ENCODE results near the gene EPB41L2.
"Not testable (repeated sequence)": the region's sequence is repeated elsewhere in the genome, so short reads cannot be mapped to it uniquely, and the experiment has no call there.

EPB41L2 gene

DNA sequence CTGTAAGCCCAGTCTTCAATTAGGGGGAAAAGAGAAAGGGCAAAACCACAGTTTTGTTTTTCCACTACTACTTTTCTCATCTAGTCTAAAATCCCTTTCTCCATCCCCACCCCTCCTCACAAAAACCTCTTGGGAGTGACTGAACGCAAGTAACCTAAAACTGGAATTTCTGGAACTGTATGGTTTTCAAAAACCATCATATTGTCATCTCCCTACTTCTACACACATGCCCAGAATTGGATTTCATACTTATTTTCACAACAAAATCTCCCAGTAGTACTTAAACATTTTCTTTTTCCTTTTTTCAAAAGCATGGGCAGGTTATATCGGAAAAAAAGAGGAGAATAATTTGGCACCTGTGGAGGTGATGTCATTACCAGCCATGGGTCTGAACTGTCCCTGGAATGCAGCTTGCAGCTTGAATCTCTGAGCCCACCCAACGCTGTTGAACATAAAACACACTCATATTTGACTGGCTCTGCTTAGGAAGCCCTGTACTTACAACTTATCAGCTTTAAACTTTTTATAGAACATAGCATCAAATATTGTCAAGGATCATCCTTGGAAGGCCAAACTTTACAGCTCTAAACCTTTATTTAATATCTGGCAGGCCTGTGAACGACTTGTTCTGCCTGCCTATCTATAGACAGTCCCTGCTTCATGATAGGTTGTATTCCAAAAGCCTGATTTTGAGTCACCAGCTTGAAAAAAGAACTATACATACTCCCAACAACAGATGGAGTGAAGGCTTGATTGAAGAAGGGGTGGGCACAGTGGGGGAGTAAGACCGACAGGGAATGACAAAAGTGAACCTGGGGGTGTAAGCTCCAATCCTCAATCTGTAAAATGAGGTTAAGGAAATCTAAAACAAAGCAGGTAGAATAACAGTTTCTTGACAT lies 59.3 kb downstream of the EPB41L2 start:
- DNase-seq (ENCODE audit: low spot score), result no peak

DNA sequence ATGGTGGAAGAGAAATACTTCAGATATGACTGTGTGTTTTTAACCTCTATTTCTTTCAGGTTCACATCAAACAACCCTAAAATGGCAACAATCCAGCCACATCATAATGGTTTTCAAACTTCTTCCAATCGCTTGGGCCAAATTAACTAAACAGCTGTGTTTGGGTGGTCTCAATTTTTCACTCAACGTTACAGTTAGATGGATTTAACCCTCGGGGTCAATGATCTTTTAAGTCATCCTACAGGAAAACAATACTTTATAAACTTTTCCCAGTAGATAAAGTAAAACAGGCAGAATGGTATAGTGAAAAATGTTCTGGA lies 60.4 kb downstream of the EPB41L2 start:
- no peak for DNase-seq (ENCODE audit: low spot score)

DNA sequence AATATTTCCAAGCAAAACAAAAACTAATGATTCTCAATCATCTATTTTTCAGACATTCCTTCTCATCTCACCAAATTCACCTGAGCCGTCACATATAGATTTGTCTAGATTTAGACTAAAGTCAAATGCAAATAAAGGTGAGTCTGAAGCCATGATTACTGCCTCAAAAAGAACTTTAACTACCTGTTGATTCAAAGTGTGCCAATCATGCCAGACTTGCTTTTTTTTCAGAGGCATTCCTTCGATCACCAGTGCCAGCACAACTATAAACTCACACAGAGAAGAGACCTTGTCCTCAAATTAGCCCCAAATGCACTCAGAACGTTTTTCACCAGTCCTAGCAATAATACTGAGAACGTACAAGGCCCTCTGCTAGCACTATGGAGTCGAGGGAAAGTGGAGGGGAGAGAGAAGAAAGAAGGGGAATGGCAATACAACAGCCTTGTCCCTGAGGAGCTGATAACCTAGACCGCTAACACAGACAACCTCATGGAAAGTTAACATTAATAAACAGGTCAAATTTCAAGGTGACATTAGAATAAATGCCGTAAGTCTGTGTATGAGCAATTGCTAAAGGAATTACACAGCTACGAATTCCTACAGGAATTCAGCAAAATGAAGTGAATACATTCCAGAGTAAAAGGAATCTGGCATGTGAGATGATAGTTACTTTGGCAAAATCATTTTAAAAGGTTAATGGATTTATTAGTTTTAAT lies 60.9 kb downstream of the EPB41L2 start:
- DNase-seq (ENCODE audit: low spot score), result no peak

DNA sequence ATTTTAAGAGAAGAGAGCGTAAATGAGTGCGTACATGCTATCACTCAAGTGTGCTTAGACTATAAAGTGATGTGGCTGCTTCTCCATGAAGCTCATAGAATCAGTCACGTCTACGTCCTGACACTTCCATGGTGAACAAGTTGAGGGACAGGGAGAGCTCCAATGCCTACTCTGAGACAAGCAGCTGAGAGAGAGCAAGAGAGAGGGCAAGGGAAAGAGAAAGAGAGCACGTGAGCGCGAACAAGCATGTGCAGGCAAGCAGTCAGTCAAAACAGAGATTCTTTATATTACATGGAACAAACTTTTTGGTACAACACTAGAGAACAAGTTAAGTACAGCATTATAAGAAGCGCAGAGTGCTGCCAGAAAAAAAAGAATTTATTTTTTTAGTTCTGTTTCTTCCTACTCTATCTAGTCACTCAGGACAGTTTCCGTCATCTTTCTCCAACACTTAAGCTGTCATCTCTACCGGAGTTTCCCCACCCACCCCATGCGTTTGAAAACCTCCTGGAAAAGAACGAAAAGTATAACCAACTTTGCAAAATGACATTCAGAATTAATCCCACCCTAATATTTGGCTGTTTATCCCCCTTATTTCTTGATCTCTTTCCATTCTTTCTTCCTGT lies 61.8 kb downstream of the EPB41L2 start:
- DNase-seq (ENCODE audit: low spot score), result no peak

DNA sequence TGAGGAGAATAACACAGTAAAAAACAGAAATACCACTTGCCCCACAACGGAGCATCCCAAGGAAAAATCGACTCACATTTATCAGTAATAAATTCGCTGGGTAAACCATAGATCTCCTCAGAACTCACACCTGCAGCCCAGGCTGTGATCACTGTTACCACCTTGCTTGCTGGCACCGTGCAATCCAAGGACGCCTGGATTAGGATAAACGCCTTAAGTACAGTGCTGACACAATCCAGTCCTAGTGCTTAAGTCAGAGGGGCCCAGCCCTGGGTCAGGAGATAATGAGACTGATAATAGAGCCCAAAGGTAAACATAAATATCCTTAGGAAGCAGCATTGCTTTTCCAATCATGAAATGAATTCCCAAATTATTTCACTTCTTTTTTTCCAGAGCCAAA lies 62.5 kb downstream of the EPB41L2 start:
- no peak for DNase-seq (ENCODE audit: low spot score)

DNA sequence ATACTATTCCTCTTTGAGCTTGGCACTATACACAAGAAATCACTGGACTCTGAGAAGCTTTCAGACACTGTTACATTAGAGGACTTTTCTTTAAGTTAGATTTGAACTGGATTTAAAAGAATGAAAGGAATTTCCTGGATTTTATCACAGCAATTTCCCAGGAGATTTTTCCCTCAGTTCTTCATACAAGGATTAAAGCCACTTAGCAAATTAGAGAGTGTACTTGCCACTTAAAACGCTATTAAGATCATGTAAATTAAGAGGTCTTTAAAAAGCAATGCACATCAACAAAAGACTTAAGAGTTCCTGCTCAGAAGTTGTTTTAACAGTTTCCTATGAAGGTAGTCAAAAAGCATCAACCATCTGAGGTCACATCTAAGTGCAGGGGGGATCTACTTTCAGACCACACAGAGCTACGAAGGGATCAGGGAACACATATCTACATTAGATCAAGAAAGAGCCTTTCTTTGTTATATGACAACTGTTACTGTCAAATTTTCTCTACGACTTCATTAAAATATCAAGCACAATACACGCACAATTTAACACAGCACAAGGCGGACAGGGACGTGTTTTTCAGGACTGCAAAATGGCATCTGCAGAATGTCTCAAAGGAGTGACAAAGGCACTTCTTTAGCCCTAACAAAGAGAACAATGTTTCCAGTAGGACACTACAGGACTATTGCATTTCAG lies 65.8 kb downstream of the EPB41L2 start:
- DNase-seq (ENCODE audit: low spot score), result peak; percentile 29

DNA sequence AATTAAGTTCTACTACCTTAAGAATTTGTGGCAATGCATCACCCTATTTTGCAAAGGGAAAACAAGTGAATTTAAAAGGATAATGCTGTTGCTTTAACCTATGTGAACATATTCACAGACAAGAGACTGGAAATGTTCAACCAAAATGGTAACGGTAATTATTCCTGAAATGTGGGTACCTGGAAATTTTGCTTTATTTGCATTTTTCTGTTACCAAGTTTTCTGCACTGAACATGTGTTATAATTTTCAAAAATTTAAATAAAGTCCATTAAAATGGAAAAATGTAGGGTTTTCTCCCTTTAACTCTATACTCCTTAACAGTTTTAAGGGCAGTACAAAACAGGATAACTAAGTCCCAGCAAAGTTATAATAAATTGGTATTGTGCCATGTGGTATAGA lies 66.4 kb downstream of the EPB41L2 start:
- DNase-seq (ENCODE audit: low spot score), result no peak

DNA sequence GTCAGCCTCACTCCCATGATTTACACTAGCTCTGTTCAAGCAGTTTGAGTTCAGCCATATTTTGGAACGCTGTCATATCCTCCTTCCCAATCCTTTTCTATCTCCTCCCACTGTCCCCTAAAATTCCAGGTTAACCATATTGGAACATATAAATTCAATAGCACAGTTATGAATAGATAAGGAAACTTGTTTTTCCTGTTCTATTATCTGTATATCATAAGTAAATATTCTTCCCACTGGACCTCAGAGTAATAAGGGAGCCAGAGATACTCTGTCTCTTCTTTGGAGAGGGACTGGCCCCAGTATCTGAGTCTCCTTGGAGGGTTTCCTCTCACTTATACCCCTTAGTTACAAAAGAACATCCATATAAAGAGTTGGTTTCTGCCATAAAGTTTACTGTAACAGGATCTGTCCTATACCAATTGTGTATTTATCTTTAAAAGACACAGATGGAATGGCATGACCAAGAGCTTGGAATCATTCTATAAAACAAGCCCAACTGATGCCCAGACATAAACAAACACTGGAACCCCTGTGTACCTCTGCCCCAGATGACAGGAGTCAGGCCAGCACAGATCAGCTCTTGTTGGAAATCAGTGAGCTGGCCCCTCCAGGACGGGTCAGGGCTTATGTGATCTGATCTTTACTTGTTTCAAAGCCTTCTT lies 67.1 kb downstream of the EPB41L2 start:
- DNase-seq (ENCODE audit: low spot score), result no peak

DNA sequence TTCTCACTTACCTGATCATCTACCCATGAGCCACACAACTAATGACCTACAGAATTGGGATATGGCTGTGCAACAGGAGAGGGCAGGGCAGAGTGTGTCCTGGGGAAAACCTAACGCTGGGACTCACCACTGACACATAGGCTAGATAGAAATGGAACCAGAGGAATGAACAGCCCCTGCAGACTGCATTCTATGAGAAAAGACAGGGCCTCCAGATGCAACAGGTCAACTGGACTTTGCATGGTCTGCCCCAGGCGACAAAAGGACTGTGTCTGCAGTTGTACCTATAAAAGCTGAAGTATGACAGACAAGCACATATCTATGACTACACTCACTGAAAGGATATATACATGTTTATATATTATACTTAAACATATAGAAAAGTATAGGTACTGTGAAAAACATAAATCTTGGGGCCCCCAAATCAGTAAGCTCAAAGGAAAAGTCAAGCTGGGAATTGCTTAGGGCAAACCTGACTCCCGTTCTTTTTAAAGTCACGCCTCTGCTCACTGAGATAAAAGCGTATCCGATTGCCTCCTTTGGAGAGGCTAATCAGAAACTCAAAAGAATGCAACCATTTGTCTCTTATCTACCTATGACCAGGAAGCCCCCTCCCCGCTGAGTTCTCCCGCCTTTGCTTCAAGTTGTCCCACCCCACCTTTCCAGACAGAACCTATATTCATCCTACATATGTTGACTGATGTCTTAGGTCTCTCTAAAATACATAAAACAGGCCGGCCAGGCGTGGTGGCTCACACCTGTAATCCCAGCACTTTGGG lies 68.5 kb downstream of the EPB41L2 start:
- no peak for DNase-seq (ENCODE audit: low spot score)

DNA sequence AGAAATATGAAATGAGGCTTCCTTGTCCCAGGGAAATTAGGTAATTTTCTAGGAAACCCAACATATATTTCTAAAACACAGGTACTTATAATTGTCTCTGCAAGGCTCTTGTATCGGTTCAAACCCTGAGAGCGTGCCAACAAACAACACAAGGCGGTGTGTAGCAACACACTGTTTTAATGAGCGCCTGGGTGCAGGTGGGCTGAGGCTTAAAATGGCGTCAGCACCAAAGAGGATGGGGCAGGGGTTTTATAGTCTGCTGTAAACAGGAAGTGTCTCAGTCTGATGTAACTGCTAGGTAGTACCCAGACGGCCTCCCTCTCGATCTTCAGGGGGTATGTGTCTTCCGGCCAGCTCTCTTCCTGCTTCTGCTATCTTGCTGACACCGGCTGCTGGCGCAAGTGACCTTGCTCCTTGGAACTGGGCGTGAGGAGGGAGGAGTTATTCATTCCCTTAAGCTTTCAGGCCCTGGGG lies 69.7 kb downstream of the EPB41L2 start:
- no peak for DNase-seq (ENCODE audit: low spot score)

DNA sequence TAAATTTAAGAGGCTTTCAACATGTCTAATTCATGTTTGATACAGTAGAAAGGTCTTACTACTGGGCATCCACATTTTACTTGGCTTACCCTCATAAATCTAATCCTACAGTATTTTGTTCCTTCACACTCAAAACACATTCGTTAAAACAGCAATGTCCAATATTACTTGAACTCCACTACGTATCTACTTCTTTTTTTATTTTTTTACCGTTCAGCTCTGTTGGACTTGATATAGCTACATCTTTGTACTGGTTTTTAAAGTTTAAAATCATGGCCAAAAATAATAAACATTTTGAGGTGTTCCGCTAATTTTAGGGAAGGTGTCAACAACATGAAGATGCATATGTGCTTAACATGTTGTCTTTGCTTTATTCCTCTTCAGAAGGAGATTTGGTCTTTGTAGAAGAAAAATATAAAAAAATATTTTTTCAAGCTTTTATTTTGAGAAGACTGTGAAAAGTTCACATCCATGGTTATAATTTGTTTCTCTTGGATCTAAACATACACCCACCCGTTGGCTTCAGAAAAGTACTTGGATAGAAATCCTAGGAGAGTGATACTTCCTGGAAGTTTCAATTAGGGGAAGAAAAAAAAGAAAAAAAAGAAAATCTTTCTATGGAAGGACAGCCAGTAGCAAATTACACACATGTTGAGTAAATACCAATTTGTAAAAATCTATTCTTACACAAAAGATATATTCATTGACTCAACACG lies 71.5 kb downstream of the EPB41L2 start:
- DNase-seq (ENCODE audit: low spot score), result no peak

DNA sequence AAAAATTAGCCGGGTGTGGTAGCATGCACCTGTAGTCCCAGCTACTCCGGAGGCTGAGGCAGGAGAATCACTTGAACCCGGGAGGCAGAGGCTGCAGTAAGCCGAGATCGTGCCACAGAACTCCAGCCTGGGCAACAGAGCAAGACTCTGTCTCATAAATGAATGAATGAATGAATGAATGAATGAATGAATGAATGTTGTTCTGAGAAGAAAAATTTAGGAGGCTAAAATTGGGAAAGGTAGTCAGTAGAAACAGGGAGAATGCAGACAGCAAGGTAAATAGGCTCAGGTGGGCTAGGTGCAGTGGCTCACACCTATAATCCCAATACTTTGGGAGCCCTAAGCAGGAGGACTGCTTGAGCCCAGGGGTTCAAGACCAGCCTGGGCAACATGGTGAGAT lies 75.5 kb downstream of the EPB41L2 start:
- DNase-seq (ENCODE audit: low spot score), result not testable (repeated sequence)

DNA sequence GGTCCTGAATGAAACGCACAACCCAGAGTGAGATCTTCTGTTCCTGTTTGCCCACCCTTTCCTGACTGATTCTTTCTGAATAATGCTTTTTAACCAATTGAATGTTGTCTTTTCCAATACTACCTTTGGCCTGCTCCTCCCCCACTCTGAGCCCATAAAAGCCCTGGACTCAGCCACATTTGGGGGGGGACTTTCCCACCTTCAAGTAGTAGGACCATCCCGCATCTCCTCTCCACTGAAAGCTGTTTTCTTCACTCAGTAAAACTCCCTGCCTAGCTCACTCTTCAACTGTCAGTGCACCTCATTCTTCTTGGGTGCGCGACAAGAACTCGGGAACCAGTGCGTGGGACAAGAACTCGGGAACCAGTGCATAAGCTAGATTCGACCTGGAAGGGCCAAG lies 77.9 kb downstream of the EPB41L2 start:
- DNase-seq (ENCODE audit: low spot score), result no peak

DNA sequence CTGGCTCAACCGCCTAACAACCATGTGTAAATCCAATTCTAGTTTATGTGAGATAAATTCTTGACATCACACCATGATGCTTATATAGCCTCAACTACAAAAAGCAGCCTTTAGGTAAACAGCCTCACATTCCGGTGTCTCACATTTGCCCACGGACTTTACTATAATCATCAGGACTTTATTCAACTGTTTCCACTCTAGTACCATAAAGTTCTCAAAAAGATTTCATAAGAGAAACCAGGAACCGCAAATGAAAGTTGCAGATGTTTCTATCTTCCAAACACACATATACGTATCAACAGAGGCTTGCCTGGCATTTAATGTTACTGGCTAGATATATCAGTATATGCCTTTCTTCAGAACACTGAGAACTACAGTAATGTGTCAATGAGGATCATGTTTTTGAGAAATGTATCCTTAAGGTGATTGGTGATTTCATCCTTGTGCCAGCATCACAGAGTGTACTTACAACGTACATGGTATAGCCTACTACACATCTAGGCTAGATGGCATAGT lies 80.0 kb downstream of the EPB41L2 start:
- no peak for DNase-seq (ENCODE audit: low spot score)

DNA sequence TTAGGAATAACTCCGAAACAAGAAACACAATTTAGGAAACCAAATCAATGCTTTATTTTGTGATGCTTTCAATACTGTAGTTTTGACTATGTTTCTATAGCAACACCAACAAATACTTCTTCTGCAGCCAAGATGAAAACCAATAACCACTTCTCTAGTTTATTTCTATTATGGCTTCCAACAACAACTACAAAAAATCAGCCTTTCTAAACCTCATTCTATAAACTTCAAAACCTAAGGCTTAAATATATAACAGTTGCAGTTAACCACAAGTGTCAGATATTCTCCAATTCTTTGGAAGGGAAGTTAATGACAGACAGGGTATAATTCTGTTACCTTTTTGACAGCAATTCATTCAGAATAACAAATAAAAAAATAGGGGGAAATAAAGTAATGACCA lies 80.9 kb downstream of the EPB41L2 start:
- no peak for DNase-seq (ENCODE audit: low spot score)

DNA sequence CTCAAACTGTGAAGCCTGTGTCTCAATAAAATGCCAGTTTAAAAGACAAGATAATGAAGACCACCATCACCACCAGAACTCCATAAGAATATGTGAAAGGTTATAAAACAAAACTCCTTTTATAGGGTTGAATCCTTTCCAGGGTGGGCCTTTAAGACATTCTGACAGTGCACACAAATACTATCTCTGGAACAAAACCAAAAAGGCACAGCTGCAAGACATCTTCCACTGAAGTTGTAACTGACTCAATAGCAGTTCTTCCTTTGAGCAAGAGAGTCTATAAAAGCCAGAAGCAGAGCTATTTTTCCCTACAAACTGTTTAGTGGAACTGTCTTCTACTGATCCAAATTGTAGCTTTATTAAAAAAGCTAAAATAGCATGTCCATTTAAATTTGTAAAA lies 81.6 kb downstream of the EPB41L2 start:
- peak; percentile 39 for DNase-seq (ENCODE audit: low spot score)

DNA sequence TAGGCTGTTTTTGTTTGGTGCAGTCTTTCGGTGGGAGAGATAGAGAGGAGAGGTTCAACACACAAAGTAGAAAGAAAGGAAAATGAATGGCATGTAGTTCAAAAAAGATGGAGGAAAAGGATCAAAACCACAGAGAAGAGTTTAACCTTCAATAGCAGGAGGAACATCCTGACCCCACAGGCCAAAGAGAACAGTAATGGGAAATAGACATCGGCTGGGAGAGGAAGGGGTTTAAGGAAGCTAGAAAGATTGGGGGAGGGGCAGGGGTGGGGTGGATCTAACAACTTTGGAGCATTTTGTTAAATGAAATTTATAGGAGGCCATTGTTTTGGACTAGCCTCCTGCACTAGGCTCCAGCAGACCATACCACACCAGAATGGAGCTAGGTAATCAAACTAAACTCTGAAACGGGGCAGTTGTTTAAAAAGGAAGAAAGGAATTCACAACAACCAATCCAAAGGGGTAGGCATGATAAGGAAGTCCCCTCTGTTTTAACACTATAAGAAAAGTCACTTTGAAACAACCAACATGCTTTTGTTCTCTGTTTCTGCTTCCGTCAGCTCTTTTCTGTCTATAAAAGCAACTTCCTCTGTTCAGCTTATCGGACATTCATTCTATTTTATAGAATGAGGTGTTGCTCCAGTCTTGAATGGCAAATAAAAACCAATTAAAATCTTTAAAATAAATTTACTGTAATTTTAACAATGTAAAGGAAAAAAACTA lies 82.6 kb downstream of the EPB41L2 start:
- no peak for DNase-seq (ENCODE audit: low spot score)

DNA sequence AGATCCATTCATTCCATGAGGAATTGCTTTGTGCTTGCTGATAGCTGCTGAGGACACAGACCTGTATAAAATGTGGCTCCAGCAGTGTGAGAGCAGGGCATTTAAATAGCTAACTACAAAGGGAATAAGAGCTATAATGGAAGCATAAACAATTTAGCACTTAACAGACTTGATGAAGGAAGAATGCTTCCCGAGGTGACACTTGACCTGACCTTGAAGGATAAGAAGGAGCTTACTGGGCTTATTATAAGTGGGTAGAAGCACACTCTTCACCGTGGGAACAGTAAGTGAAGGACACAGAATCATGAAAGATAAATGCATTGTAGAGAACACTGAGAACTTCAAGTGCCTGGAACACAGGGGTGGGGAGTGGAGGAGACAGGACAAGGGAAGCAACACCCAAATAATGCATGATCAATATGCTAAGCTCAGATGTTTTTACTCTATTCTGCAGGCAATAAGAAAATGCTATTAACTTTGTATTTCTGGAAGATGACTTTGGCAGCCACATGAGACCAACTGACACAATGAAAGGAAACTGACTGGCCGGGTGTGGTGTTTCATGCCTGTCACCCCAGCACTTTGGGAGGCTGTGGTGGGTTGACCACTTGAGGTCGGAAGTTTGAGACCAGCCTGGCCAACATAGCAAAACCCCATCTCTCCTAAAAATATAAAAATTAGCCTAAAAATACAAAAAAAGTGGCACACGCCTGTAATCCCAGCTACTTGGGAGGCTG lies 84.2 kb downstream of the EPB41L2 start:
- no peak for DNase-seq (ENCODE audit: low spot score)

DNA sequence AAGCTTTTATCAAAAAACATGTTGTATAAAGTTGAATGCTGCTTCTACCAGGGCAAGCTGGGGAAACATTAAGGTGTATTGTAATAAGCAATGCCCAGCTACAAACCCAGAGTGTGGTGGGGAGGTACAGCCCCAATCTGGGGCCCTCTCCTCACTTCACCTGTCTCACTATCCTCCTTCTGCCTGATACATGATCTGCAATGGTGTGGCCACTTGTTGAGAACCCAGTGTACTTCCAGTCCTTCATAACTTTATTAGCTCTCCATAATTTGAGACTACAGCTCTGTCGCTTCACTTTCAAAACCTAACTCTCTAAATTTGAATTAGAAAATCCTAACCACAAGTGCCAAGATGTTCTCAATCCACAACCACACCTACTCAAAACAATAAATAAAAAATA lies 84.9 kb downstream of the EPB41L2 start:
- no peak for DNase-seq (ENCODE audit: low spot score)
